ENCODE data around the gene ITGAV.

Gene ITGAV

GRCh38 chr2:186645999-186646398, 56.1 kb downstream of the ITGAV start:
- Histone ChIP-seq H3K9me3 (ENCODE audit: control insufficient read depth in 2 of 2, low read length in 2 of 2) (no peaks in the 10 kb centered on the region), H3K9ac (ENCODE audit: low read depth in 1 of 2, low read length in 2 of 2) (no peak overlapping the region), H3K4me1 (ENCODE audit: control insufficient read depth in 2 of 2, insufficient read depth in 2 of 2, low read length in 2 of 2) (no peaks in the 10 kb centered on the region), H3K27me3 (ENCODE audit: control insufficient read depth in 2 of 2, insufficient read depth in 2 of 2, low read length in 2 of 2) (no peaks in the 10 kb centered on the region), H3K27ac (ENCODE audit: low read depth in 2 of 2, low read length in 2 of 2) (no peak overlapping the region), H3K36me3 (ENCODE audit: control insufficient read depth in 2 of 2, insufficient read depth in 2 of 2, low read length in 2 of 2) (peaks cover 17% of the 10 kb centered on the region in 2 donors), H3K4me3 (ENCODE audit: low read length in 2 of 2) (no peak overlapping the region)

- Histone ChIP-seq H3K36me3 (ENCODE audit: control insufficient read depth in 2 of 2, insufficient read depth in 2 of 2, low read length in 2 of 2) (peaks cover 4 to 13% of the 10 kb centered on the region in 2 donors), H3K9ac (ENCODE audit: low read depth in 1 of 2, low read length in 2 of 2) (no peak overlapping the region), H3K27ac (ENCODE audit: low read depth in 2 of 2, low read length in 2 of 2) (no peak overlapping the region), H3K4me1 (ENCODE audit: control insufficient read depth in 2 of 2, insufficient read depth in 2 of 2, low read length in 2 of 2) (no peaks in the 10 kb centered on the region), H3K27me3 (ENCODE audit: control insufficient read depth in 2 of 2, insufficient read depth in 2 of 2, low read length in 2 of 2) (no peaks in the 10 kb centered on the region), H3K9me3 (ENCODE audit: control insufficient read depth in 2 of 2, low read length in 2 of 2) (no peaks in the 10 kb centered on the region), H3K4me3 (ENCODE audit: low read length in 2 of 2) (no peak overlapping the region)
Measured at GRCh38 chr2:186648130-186648529, 58.3 kb downstream of the ITGAV start.

GRCh38 chr2:186653511-186653910, 63.7 kb downstream of the ITGAV start:
- H3K27me3 ChIP-seq (ENCODE audit: control insufficient read depth in 2 of 2, insufficient read depth in 2 of 2, low read length in 2 of 2) = no peaks in the 10 kb centered on the region
- no peak overlapping the region for H3K4me3 ChIP-seq (ENCODE audit: low read length in 2 of 2)
- no peak overlapping the region for H3K9ac ChIP-seq (ENCODE audit: low read depth in 1 of 2, low read length in 2 of 2)
- H3K9me3 ChIP-seq (ENCODE audit: control insufficient read depth in 2 of 2, low read length in 2 of 2) = no peaks in the 10 kb centered on the region
- no peaks in the 10 kb centered on the region for H3K4me1 ChIP-seq (ENCODE audit: control insufficient read depth in 2 of 2, insufficient read depth in 2 of 2, low read length in 2 of 2)
- peaks cover 6 to 12% of the 10 kb centered on the region in 2 donors for H3K36me3 ChIP-seq (ENCODE audit: control insufficient read depth in 2 of 2, insufficient read depth in 2 of 2, low read length in 2 of 2)
- H3K27ac ChIP-seq (ENCODE audit: low read depth in 2 of 2, low read length in 2 of 2) = no peak overlapping the region

GRCh38 chr2:186659383-186659782, 69.5 kb downstream of the ITGAV start:
- H3K4me3 ChIP-seq (ENCODE audit: low read length in 2 of 2) = no peak overlapping the region
- H3K36me3 ChIP-seq (ENCODE audit: control insufficient read depth in 2 of 2, insufficient read depth in 2 of 2, low read length in 2 of 2) = peaks cover 16 to 20% of the 10 kb centered on the region in 2 donors
- H3K9me3 ChIP-seq (ENCODE audit: control insufficient read depth in 2 of 2, low read length in 2 of 2) = no peaks in the 10 kb centered on the region
- H3K27me3 ChIP-seq (ENCODE audit: control insufficient read depth in 2 of 2, insufficient read depth in 2 of 2, low read length in 2 of 2) = no peaks in the 10 kb centered on the region
- H3K27ac ChIP-seq (ENCODE audit: low read depth in 2 of 2, low read length in 2 of 2) = no peak overlapping the region
- H3K9ac ChIP-seq (ENCODE audit: low read depth in 1 of 2, low read length in 2 of 2) = no peak overlapping the region
- no peaks in the 10 kb centered on the region for H3K4me1 ChIP-seq (ENCODE audit: control insufficient read depth in 2 of 2, insufficient read depth in 2 of 2, low read length in 2 of 2)

- Histone ChIP-seq H3K9me3 (ENCODE audit: control insufficient read depth in 2 of 2, low read length in 2 of 2) (no peaks in the 10 kb centered on the region), H3K36me3 (ENCODE audit: control insufficient read depth in 2 of 2, insufficient read depth in 2 of 2, low read length in 2 of 2) (peaks cover 35 to 43% of the 10 kb centered on the region in 2 donors), H3K9ac (ENCODE audit: low read depth in 1 of 2, low read length in 2 of 2) (no peak overlapping the region), H3K27ac (ENCODE audit: low read depth in 2 of 2, low read length in 2 of 2) (no peak overlapping the region), H3K4me1 (ENCODE audit: control insufficient read depth in 2 of 2, insufficient read depth in 2 of 2, low read length in 2 of 2) (no peaks in the 10 kb centered on the region), H3K4me3 (ENCODE audit: low read length in 2 of 2) (no peak overlapping the region), H3K27me3 (ENCODE audit: control insufficient read depth in 2 of 2, insufficient read depth in 2 of 2, low read length in 2 of 2) (no peaks in the 10 kb centered on the region)
Measured at GRCh38 chr2:186664385-186665043, 74.7 kb downstream of the ITGAV start.

- Histone ChIP-seq H3K4me3 (ENCODE audit: low read length in 2 of 2) (no peak overlapping the region), H3K36me3 (ENCODE audit: control insufficient read depth in 2 of 2, insufficient read depth in 2 of 2, low read length in 2 of 2) (peaks cover 65 to 79% of the 10 kb centered on the region in 2 donors), H3K9ac (ENCODE audit: low read depth in 1 of 2, low read length in 2 of 2) (no peak overlapping the region), H3K9me3 (ENCODE audit: control insufficient read depth in 2 of 2, low read length in 2 of 2) (peaks cover 0 to 3% of the 10 kb centered on the region in 2 donors), H3K27me3 (ENCODE audit: control insufficient read depth in 2 of 2, insufficient read depth in 2 of 2, low read length in 2 of 2) (no peaks in the 10 kb centered on the region), H3K27ac (ENCODE audit: low read depth in 2 of 2, low read length in 2 of 2) (no peak overlapping the region), H3K4me1 (ENCODE audit: control insufficient read depth in 2 of 2, insufficient read depth in 2 of 2, low read length in 2 of 2) (no peaks in the 10 kb centered on the region)
Measured at GRCh38 chr2:186669146-186669545, 79.3 kb downstream of the ITGAV start.

- H3K4me3 ChIP-seq (ENCODE audit: low read length in 2 of 2) = no peak overlapping the region
- no peak overlapping the region for H3K27ac ChIP-seq (ENCODE audit: low read depth in 2 of 2, low read length in 2 of 2)
- H3K9me3 ChIP-seq (ENCODE audit: control insufficient read depth in 2 of 2, low read length in 2 of 2) = peaks cover 0 to 3% of the 10 kb centered on the region in 2 donors
- no peaks in the 10 kb centered on the region for H3K27me3 ChIP-seq (ENCODE audit: control insufficient read depth in 2 of 2, insufficient read depth in 2 of 2, low read length in 2 of 2)
- H3K4me1 ChIP-seq (ENCODE audit: control insufficient read depth in 2 of 2, insufficient read depth in 2 of 2, low read length in 2 of 2) = no peaks in the 10 kb centered on the region
- H3K9ac ChIP-seq (ENCODE audit: low read depth in 1 of 2, low read length in 2 of 2) = no peak overlapping the region
- peaks cover 59 to 70% of the 10 kb centered on the region in 2 donors for H3K36me3 ChIP-seq (ENCODE audit: control insufficient read depth in 2 of 2, insufficient read depth in 2 of 2, low read length in 2 of 2)
Measured at GRCh38 chr2:186670831-186671230, 81.0 kb downstream of the ITGAV start.

- H3K36me3 ChIP-seq (ENCODE audit: control insufficient read depth in 2 of 2, insufficient read depth in 2 of 2, low read length in 2 of 2) = peaks cover 40 to 49% of the 10 kb centered on the region in 2 donors
- H3K27ac ChIP-seq (ENCODE audit: low read depth in 2 of 2, low read length in 2 of 2) = no peak overlapping the region
- H3K9ac ChIP-seq (ENCODE audit: low read depth in 1 of 2, low read length in 2 of 2) = no peak overlapping the region
Measured at GRCh38 chr2:186675380-186675779, 85.5 kb downstream of the ITGAV start.

GRCh38 chr2:186683341-186683740, 93.5 kb downstream of the ITGAV start:
- Histone ChIP-seq H3K9me3 (ENCODE audit: control insufficient read depth in 2 of 2, low read length in 2 of 2) (peaks cover 0 to 4% of the 10 kb centered on the region in 2 donors), H3K4me1 (ENCODE audit: control insufficient read depth in 2 of 2, insufficient read depth in 2 of 2, low read length in 2 of 2) (no peaks in the 10 kb centered on the region), H3K27me3 (ENCODE audit: control insufficient read depth in 2 of 2, insufficient read depth in 2 of 2, low read length in 2 of 2) (no peaks in the 10 kb centered on the region), H3K27ac (ENCODE audit: low read depth in 2 of 2, low read length in 2 of 2) (no peak overlapping the region), H3K9ac (ENCODE audit: low read depth in 1 of 2, low read length in 2 of 2) (no peak overlapping the region), H3K36me3 (ENCODE audit: control insufficient read depth in 2 of 2, insufficient read depth in 2 of 2, low read length in 2 of 2) (peaks cover 0 to under 1% of the 10 kb centered on the region in 2 donors), H3K4me3 (ENCODE audit: low read length in 2 of 2) (no peak overlapping the region)

More at GRCh38 chr2:186675380-186675779, 85.5 kb downstream of the ITGAV start:
- Histone ChIP-seq H3K27me3 (ENCODE audit: control insufficient read depth in 2 of 2, insufficient read depth in 2 of 2, low read length in 2 of 2) (no peaks in the 10 kb centered on the region), H3K9me3 (ENCODE audit: control insufficient read depth in 2 of 2, low read length in 2 of 2) (peaks cover 0 to 3% of the 10 kb centered on the region in 2 donors), H3K4me1 (ENCODE audit: control insufficient read depth in 2 of 2, insufficient read depth in 2 of 2, low read length in 2 of 2) (no peaks in the 10 kb centered on the region), H3K4me3 (ENCODE audit: low read length in 2 of 2) (no peak overlapping the region)

GRCh38 chr2:186687807-186688211, 98.0 kb downstream of the ITGAV start:
- Histone ChIP-seq H3K4me3 (ENCODE audit: low read length in 2 of 2) (no peak overlapping the region), H3K27me3 (ENCODE audit: control insufficient read depth in 2 of 2, insufficient read depth in 2 of 2, low read length in 2 of 2) (no peaks in the 10 kb centered on the region), H3K36me3 (ENCODE audit: control insufficient read depth in 2 of 2, insufficient read depth in 2 of 2, low read length in 2 of 2) (no peaks in the 10 kb centered on the region), H3K4me1 (ENCODE audit: control insufficient read depth in 2 of 2, insufficient read depth in 2 of 2, low read length in 2 of 2) (no peaks in the 10 kb centered on the region), H3K9ac (ENCODE audit: low read depth in 1 of 2, low read length in 2 of 2) (no peak overlapping the region), H3K27ac (ENCODE audit: low read depth in 2 of 2, low read length in 2 of 2) (no peak overlapping the region), H3K9me3 (ENCODE audit: control insufficient read depth in 2 of 2, low read length in 2 of 2) (peaks cover 0 to 4% of the 10 kb centered on the region in 2 donors)
